ENCODE data around the gene RAD51AP2. TPM values are rescaled to one million over a fixed set of nuclear protein-coding genes. Genes with fewer than 3 reads are reported as not detected.
"Not testable (repeated sequence)": the region's sequence is repeated elsewhere in the genome, so short reads cannot be mapped to it uniquely, and the experiment has no call there.

The RAD51AP2 gene
- total RNA-seq, 1 experiment from 2014 or later, result not detected

DNA sequence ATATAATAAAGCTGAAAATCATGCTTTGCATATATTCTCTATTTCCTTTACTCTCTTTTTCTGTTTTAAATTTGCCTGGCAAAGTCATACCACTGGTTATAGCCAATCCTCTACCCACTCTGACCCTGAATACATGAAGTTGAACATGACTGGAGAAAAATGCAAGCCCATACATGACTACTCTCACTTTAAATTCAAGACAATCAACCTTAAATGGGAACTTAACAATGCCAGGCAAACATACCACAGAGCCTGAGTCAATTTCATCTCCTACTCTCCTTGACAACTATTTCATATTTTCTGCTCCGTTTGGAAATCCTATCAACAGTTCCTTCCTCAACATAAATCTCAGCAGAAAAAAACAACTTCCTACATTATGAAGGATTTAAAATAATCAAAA is 22.6 kb downstream of the RAD51AP2 start:
- intact Hi-C loops (cut with micrococcal nuclease), result no loop called here
- Histone ChIP-seq H3K36me3 (ENCODE audit: low read depth, low read length) (no peaks in the 10 kb centered on the region), H2AFZ (ENCODE audit: low read length) (no peak overlapping the region), H4K20me1 (ENCODE audit: low read length) (no peaks in the 10 kb centered on the region), H3K4me1 (ENCODE audit: insufficient read depth, low read length) (no peaks in the 10 kb centered on the region), H3K9ac (ENCODE audit: low read length) (no peak overlapping the region), H3K4me2 (ENCODE audit: low read length) (no peak overlapping the region), H3K27ac (ENCODE audit: low read length) (no peak overlapping the region), H3K4me3 (ENCODE audit: low read length) (no peak overlapping the region), H3F3A (ENCODE audit: low read length, unreplicated experiment) (no peaks in the 10 kb centered on the region), H3K27me3 (ENCODE audit: low read length) (no peaks in the 10 kb centered on the region), H3K79me2 (ENCODE audit: low read length) (no peaks in the 10 kb centered on the region), H3K9me2 (replicated peaks; ENCODE audit: low read length) (no peaks in the 10 kb centered on the region), H3K9me3 (ENCODE audit: low read length) (no peaks in the 10 kb centered on the region)
- DNase-seq (no peak), ATAC-seq (no peak)
- CTCF ChIA-PET, result no interaction called here
- POLR2A ChIA-PET (ENCODE audit: unreplicated experiment), result no interaction called here
- TF ChIP-seq EZH2phosphoT487 (IDR thresholded peaks at IDR 0.05; ENCODE audit: borderline replicate concordance, low read length), result no peak
- TF ChIP-seq, protein P1, sequence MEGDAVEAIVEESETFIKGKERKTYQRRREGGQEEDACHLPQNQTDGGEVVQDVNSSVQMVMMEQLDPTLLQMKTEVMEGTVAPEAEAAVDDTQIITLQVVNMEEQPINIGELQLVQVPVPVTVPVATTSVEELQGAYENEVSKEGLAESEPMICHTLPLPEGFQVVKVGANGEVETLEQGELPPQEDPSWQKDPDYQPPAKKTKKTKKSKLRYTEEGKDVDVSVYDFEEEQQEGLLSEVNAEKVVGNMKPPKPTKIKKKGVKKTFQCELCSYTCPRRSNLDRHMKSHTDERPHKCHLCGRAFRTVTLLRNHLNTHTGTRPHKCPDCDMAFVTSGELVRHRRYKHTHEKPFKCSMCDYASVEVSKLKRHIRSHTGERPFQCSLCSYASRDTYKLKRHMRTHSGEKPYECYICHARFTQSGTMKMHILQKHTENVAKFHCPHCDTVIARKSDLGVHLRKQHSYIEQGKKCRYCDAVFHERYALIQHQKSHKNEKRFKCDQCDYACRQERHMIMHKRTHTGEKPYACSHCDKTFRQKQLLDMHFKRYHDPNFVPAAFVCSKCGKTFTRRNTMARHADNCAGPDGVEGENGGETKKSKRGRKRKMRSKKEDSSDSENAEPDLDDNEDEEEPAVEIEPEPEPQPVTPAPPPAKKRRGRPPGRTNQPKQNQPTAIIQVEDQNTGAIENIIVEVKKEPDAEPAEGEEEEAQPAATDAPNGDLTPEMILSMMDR (conservative IDR thresholded peaks at IDR 0.05; ENCODE audit: low read depth, low read length), result no peak
- no peak for TF ChIP-seq EZH2 (IDR thresholded peaks at IDR 0.05; ENCODE audit: low read length, unreplicated experiment)
- no TSS peak for BruUV-seq (replicated peaks)

DNA sequence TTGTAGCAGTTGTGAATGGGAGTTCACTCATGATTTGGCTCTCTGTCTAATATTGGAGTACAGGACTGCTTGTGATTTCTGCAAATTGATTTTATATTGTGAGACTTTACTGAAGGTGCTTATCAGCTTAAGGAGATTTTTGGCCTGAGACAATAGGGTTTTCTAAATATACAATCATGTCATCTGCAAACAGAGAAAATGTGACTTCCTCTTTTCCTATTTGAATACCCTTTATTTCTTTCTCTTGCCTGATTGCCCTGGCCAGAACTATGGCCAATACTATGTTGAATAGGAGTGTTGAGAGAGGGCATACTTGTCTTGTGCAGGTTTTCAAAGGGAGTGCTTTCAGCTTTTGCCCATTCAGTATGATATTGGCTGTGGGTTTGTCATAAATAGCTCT is 28.1 kb downstream of the RAD51AP2 start:
- H3K9me3 ChIP-seq (ENCODE audit: low read length); H3K4me1 ChIP-seq (ENCODE audit: insufficient read depth, low read length); intact Hi-C loops (cut with micrococcal nuclease); H3K27me3 ChIP-seq (ENCODE audit: low read length); H4K20me1 ChIP-seq (ENCODE audit: low read length); H3K9ac ChIP-seq (ENCODE audit: low read length); CTCF ChIA-PET; POLR2A ChIA-PET (ENCODE audit: unreplicated experiment); H3K9me2 ChIP-seq (replicated peaks; ENCODE audit: low read length); ATAC-seq; H3K36me3 ChIP-seq (ENCODE audit: low read depth, low read length); H3F3A ChIP-seq (ENCODE audit: low read length, unreplicated experiment); H3K27ac ChIP-seq (ENCODE audit: low read length); BruUV-seq (replicated peaks); H2AFZ ChIP-seq (ENCODE audit: low read length); H3K79me2 ChIP-seq (ENCODE audit: low read length); DNase-seq; H3K4me2 ChIP-seq (ENCODE audit: low read length); H3K4me3 ChIP-seq (ENCODE audit: low read length): not testable (repeated sequence)

DNA sequence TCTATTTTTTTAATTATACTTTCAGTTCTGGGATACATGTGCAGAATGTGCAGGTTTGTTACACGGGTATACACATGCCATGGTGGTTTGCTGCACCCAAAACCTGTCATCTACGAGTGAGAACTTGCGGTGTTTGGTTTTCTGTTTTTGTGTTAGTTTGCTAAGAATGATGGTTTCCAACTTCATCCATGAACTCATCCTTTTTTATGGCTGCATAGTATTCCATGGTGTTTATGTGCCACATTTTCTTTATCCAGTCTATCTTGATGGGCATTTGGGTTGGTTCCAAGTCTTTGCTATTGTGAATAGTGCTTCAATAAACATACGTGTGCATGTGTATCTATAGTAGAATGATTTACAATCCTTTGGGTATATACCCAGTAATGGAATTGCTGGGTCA is 29.6 kb downstream of the RAD51AP2 start:
- H3K36me3 ChIP-seq (ENCODE audit: low read depth, low read length); DNase-seq; H4K20me1 ChIP-seq (ENCODE audit: low read length); H3F3A ChIP-seq (ENCODE audit: low read length, unreplicated experiment); intact Hi-C loops (cut with micrococcal nuclease); H3K27me3 ChIP-seq (ENCODE audit: low read length); CTCF ChIA-PET; BruUV-seq (replicated peaks); POLR2A ChIA-PET (ENCODE audit: unreplicated experiment); H3K9ac ChIP-seq (ENCODE audit: low read length); H3K9me3 ChIP-seq (ENCODE audit: low read length); H3K27ac ChIP-seq (ENCODE audit: low read length); H3K4me3 ChIP-seq (ENCODE audit: low read length); H2AFZ ChIP-seq (ENCODE audit: low read length); H3K79me2 ChIP-seq (ENCODE audit: low read length); H3K9me2 ChIP-seq (replicated peaks; ENCODE audit: low read length); ATAC-seq; H3K4me2 ChIP-seq (ENCODE audit: low read length); H3K4me1 ChIP-seq (ENCODE audit: insufficient read depth, low read length): not testable (repeated sequence)

DNA sequence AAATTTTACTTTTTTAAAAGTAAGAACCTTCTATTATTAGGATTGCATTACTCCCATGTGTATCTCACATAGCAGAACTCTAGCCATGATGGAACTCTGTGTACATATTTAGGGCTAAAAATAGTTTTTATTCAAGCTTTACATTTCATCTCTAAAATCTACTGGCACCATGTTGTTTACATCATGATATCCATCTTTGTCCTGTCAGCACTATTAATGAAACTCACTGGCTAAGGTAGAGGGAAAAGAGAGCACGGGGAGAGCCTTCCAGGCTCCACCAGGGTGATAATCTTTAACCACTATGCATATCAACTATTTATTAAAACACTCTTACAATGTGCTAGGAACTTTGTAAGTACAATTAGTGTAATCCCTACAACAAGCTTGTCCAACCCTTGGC is 34.7 kb downstream of the RAD51AP2 start:
- no TSS peak for BruUV-seq (replicated peaks)
- H3K4me3 ChIP-seq (ENCODE audit: low read length), result no peak overlapping the region
- H3K79me2 ChIP-seq (ENCODE audit: low read length), result no peaks in the 10 kb centered on the region

More for the DNA sequence above, 34.7 kb downstream of the RAD51AP2 start:
- ChIA-PET POLR2A (ENCODE audit: unreplicated experiment) (no interaction called here), CTCF (no interaction called here)
- DNase-seq (no peak), ATAC-seq (no peak)
- Histone ChIP-seq H3K27ac (ENCODE audit: low read length) (no peak overlapping the region), H3K9me2 (replicated peaks; ENCODE audit: low read length) (no peaks in the 10 kb centered on the region), H4K20me1 (ENCODE audit: low read length) (no peaks in the 10 kb centered on the region), H3K9ac (ENCODE audit: low read length) (no peak overlapping the region), H3K27me3 (ENCODE audit: low read length) (no peaks in the 10 kb centered on the region), H2AFZ (ENCODE audit: low read length) (no peak overlapping the region), H3K9me3 (ENCODE audit: low read length) (no peaks in the 10 kb centered on the region), H3K4me1 (ENCODE audit: insufficient read depth, low read length) (no peaks in the 10 kb centered on the region), H3K4me2 (ENCODE audit: low read length) (no peak overlapping the region), H3F3A (ENCODE audit: low read length, unreplicated experiment) (no peaks in the 10 kb centered on the region), H3K36me3 (ENCODE audit: low read depth, low read length) (no peaks in the 10 kb centered on the region)
- TF ChIP-seq, protein P1 (conservative IDR thresholded peaks at IDR 0.05; ENCODE audit: low read depth, low read length), result no peak
- TF ChIP-seq EZH2 (IDR thresholded peaks at IDR 0.05; ENCODE audit: low read length, unreplicated experiment) (no peak), EZH2phosphoT487 (IDR thresholded peaks at IDR 0.05; ENCODE audit: borderline replicate concordance, low read length) (no peak)
- intact Hi-C loops (cut with micrococcal nuclease), result no loop called here

Measured in PC-3 (cell line).